Activated naive CD4-positive, alpha-beta T cell treated with anti-CD3 and anti-CD28 coated beads, Interleukin-2, amount 50 U/mL, for 24 hours (primary cell): ENCODE results near the gene PEX11A.

ENCODE experiments used
- H3K27ac Mint-ChIP-seq: one replicate; pipeline ENCODE4 v1.8.0; 2021; ENCODE audit warnings: mild to moderate bottlenecking, mixed read lengths
- H3K27me3 Mint-ChIP-seq: one replicate; pipeline ENCODE4 v1.8.0; 2021; ENCODE audit warnings: mixed read lengths
- H3K36me3 Mint-ChIP-seq: one replicate; pipeline ENCODE4 v1.8.0; 2021; ENCODE audit warnings: mixed read lengths
- H3K4me1 Mint-ChIP-seq: one replicate; pipeline ENCODE4 v1.8.0; 2021; ENCODE audit warnings: mixed read lengths
- H3K4me3 Mint-ChIP-seq: one replicate; pipeline ENCODE4 v1.8.0; 2021; ENCODE audit warnings: mild to moderate bottlenecking, mixed read lengths
- H3K9me3 Mint-ChIP-seq: one replicate; pipeline ENCODE4 v1.8.0; 2021; ENCODE audit warnings: mixed read lengths

PEX11A gene

DNA sequence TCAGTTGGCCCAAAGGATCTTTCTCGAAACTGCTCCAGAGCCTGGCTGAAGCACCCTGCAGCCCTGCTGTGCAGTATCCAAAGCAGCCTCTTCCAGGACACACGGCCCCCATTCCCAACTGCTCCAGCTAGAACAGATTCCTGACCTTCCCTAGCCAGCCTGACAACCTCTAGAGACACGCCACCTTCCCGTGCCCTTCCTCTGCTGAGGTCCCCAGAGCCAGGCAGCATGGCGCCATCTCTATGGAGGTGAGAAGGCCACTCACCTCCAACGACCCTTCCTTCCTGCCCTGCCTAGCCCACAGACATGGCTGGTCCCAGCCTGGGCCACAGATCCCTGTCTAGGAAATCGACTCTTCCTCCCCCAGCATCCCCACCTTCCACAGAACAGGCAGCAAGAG, 38.4 kb downstream of the PEX11A start:
- peaks cover 29% of the 10 kb centered on the region for H3K27me3 Mint-ChIP-seq
- no peak overlapping the region for H3K27ac Mint-ChIP-seq
- peaks cover 13% of the 10 kb centered on the region for H3K4me1 Mint-ChIP-seq
- H3K36me3 Mint-ChIP-seq = no peaks in the 10 kb centered on the region
- no peak overlapping the region for H3K4me3 Mint-ChIP-seq
- no peaks in the 10 kb centered on the region for H3K9me3 Mint-ChIP-seq

DNA sequence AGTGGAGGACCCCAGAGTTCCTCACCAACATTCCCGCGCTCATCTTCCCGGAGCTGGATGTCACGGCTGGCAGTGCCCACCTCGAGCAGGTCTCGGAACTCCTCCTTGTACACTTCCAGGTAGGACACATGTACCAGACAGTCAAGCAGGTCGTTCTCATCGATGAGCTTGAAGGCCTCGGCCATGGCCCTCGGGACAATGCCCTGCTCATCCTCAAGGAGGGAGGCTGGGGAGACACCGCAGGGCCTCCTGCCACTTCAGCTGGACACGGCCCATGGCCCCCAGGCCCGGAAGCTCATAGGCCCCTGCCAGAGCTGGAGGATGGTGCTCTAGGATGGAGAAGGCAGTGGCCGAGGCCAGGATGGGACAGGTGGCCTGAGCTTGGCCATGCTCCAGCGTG, 40.8 kb downstream of the PEX11A start:
- Mint-ChIP-seq H3K36me3 (no peaks in the 10 kb centered on the region), H3K4me1 (peaks cover 6% of the 10 kb centered on the region), H3K9me3 (no peaks in the 10 kb centered on the region), H3K4me3 (no peak overlapping the region), H3K27me3 (peaks cover 19% of the 10 kb centered on the region), H3K27ac (no peak overlapping the region)

- no peak overlapping the region for H3K4me3 Mint-ChIP-seq
- peaks cover 13% of the 10 kb centered on the region for H3K27me3 Mint-ChIP-seq
- H3K36me3 Mint-ChIP-seq = no peaks in the 10 kb centered on the region
- H3K4me1 Mint-ChIP-seq = no peaks in the 10 kb centered on the region
- no peak overlapping the region for H3K27ac Mint-ChIP-seq
- no peaks in the 10 kb centered on the region for H3K9me3 Mint-ChIP-seq
Measured at GRCh38 chr15:89649013-89649625, 41.4 kb downstream of the PEX11A start.

DNA sequence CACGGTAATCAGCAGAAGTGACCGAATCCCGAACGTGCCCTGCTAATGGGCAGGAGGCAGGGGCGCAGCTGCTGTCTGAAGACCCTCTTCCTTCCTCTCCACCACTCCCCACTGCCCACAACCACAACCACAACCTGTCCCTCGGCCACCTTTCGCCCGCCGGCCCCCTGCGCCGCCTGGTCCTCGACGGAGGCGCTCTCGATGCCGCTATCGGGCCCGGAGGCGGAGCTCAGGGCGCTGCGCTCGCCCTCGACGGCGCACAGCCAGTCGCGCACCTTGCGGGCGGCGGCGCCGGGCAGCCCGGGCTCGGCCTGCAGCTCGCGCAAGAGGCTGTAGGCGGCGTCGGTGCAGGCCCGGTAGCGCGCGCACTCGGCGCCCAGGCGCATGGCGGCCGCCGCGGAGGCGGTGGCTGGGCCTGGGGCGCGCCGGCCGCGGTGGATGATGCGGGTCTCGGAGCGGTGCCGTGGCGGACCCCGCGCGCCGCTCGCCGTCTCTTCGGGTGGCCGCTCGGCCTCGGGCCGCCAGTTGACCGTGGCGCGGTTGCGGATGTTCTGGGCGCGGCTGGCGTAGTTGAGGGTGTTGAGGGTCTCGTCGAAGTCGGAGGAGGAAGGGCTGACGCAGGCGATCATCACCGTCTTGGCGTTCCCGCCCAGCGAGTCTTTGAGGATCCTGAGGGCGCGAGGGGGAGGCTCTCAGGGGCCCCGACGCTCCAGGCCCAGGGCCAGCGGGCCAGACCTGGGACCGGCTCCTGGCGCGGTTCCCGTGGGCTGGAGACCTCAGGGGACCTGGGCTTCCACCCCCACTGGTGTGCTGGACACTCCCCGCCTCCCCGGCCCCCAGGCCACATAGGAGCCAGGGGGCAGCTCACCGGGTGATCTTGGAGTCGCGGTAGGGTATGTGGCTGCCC, 42.2 kb downstream of the PEX11A start:
- peaks cover 10% of the 10 kb centered on the region for H3K27me3 Mint-ChIP-seq

GRCh38 chr15:89647191-89647851, 43.2 kb downstream of the PEX11A start:
- no peak overlapping the region for H3K27ac Mint-ChIP-seq
- no peaks in the 10 kb centered on the region for H3K9me3 Mint-ChIP-seq
- no peaks in the 10 kb centered on the region for H3K36me3 Mint-ChIP-seq

More for the DNA sequence above, 42.2 kb downstream of the PEX11A start:
- Mint-ChIP-seq H3K4me1 (no peaks in the 10 kb centered on the region), H3K9me3 (no peaks in the 10 kb centered on the region), H3K4me3 (no peak overlapping the region), H3K27ac (no peak overlapping the region), H3K36me3 (no peaks in the 10 kb centered on the region)

DNA sequence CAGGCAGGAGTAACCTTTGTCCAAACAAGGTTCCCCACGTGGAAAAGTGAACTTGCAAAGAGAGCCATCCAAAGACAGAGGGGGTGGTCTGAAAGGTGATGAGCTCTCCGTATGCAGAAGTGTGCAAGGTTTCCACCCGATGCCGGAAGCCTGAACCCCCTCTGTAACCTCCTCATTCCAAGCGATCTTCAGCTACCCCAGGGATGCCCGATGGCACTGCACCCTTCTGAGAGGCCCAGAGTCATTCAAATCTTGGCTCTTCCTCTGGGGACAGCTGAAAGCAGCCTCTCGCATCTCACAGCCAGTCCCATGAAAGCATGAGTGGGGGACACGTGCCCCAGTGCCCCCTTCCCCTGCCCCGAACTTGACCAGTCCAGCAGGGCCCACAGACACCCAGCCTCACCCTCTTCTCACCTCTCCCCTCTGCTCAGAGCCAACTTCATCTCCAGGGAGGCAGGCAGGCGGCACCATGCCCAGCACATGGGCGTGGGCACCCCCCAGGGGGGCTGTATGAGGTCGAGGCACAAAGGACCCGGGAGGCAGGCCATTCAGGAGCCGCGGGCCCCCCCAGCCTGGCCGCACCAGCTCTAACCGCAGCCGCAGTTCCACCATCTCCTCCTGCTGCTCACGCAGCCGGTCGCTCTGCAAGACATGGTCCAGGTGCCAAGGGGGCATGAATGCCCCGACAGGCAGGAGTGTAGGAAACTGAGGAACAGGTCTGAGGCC, 44.0 kb downstream of the PEX11A start:
- Mint-ChIP-seq H3K27ac (no peak overlapping the region), H3K9me3 (no peaks in the 10 kb centered on the region), H3K4me3 (no peak overlapping the region), H3K4me1 (no peaks in the 10 kb centered on the region), H3K36me3 (no peaks in the 10 kb centered on the region), H3K27me3 (peaks cover under 1% of the 10 kb centered on the region)

More at GRCh38 chr15:89647191-89647851, 43.2 kb downstream of the PEX11A start:
- no peaks in the 10 kb centered on the region for H3K4me1 Mint-ChIP-seq
- H3K27me3 Mint-ChIP-seq = peaks cover 4% of the 10 kb centered on the region
- no peak overlapping the region for H3K4me3 Mint-ChIP-seq

GRCh38 chr15:89645680-89646079, 44.9 kb downstream of the PEX11A start:
- no peak overlapping the region for H3K4me3 Mint-ChIP-seq
- no peaks in the 10 kb centered on the region for H3K9me3 Mint-ChIP-seq
- no peaks in the 10 kb centered on the region for H3K4me1 Mint-ChIP-seq
- H3K36me3 Mint-ChIP-seq = no peaks in the 10 kb centered on the region
- H3K27ac Mint-ChIP-seq = no peak overlapping the region
- no peaks in the 10 kb centered on the region for H3K27me3 Mint-ChIP-seq

DNA sequence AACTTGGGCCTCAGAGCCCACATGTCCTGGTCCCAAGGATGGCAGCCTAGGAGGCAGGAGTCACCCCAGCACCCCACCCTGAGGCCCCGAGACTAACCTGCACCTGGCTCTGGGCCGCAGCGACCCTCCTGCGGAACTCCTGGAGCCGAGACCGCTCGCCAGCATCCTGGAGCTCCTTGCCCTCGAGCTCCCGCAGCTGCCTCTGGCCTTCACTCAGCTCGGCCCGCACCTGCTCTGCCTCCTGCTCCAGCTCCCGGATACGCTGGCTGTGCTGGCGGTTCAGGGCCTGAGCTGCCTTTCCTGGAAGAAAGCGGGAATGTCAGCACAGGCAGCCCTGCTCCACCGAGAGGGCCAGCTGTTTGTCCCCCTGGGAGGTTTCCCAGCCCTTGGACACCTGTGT, 48.4 kb downstream of the PEX11A start:
- Mint-ChIP-seq H3K36me3 (no peaks in the 10 kb centered on the region), H3K27ac (no peak overlapping the region), H3K9me3 (no peaks in the 10 kb centered on the region), H3K27me3 (no peaks in the 10 kb centered on the region), H3K4me1 (no peaks in the 10 kb centered on the region), H3K4me3 (no peak overlapping the region)

GRCh38 chr15:89641053-89641452, 49.5 kb downstream of the PEX11A start:
- Mint-ChIP-seq H3K4me3 (no peak overlapping the region), H3K36me3 (no peaks in the 10 kb centered on the region), H3K27ac (no peak overlapping the region), H3K4me1 (no peaks in the 10 kb centered on the region), H3K9me3 (no peaks in the 10 kb centered on the region), H3K27me3 (no peaks in the 10 kb centered on the region)

- Mint-ChIP-seq H3K4me3 (no peak overlapping the region), H3K9me3 (no peaks in the 10 kb centered on the region), H3K27ac (no peak overlapping the region), H3K27me3 (no peaks in the 10 kb centered on the region), H3K4me1 (no peaks in the 10 kb centered on the region), H3K36me3 (peaks cover 1% of the 10 kb centered on the region)
Measured at GRCh38 chr15:89640245-89640644, 50.3 kb downstream of the PEX11A start.

DNA sequence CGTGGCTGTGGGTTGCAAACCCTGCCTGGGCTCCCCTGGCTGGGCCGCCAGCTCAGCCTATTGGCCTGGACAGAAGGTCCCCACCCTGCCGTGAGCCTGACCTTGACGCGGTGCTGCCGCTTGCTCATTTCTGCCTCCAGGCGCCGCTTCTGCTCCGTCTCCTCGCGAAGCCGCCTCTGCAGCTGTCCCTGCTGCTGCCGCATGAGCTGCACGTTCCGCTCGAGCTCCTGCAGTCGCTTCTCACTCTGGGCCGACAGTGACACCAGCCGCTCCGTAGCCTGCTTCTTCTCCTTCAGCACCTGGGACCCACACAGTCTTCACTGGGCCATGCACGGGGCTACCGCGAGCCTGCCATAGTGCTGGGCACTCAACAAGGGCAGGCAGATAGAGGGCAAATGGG, 57.0 kb downstream of the PEX11A start:
- H3K27me3 Mint-ChIP-seq = no peaks in the 10 kb centered on the region
- H3K9me3 Mint-ChIP-seq = no peaks in the 10 kb centered on the region
- H3K27ac Mint-ChIP-seq = no peak overlapping the region
- no peak overlapping the region for H3K4me3 Mint-ChIP-seq
- H3K36me3 Mint-ChIP-seq = peaks cover 4% of the 10 kb centered on the region
- H3K4me1 Mint-ChIP-seq = no peaks in the 10 kb centered on the region

GRCh38 chr15:89632563-89633430, 57.8 kb downstream of the PEX11A start:
- Mint-ChIP-seq H3K9me3 (no peaks in the 10 kb centered on the region), H3K4me3 (no peak overlapping the region), H3K36me3 (peaks cover 4% of the 10 kb centered on the region), H3K4me1 (no peaks in the 10 kb centered on the region), H3K27ac (no peak overlapping the region), H3K27me3 (no peaks in the 10 kb centered on the region)

DNA sequence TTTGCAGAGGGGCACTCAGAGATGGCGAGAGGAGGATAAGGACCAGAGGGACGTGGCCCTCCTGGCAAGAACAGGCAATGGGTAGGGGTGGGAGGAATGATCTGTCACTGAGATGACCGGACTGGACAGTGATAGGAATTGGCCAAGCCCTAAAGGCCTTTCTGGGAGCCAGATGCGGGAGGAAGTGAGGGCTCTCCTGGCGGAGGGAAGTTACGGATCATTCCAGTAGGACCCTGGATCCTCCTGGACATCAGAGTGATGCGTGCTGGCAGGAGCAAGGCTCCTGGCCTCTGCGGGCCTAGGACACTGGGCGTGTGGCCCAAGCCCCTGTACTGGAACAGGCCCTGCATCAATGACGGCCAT, 58.7 kb downstream of the PEX11A start:
- H3K36me3 Mint-ChIP-seq = peaks cover 4% of the 10 kb centered on the region
- H3K9me3 Mint-ChIP-seq = no peaks in the 10 kb centered on the region
- no peak overlapping the region for H3K27ac Mint-ChIP-seq
- H3K27me3 Mint-ChIP-seq = no peaks in the 10 kb centered on the region
- H3K4me1 Mint-ChIP-seq = no peaks in the 10 kb centered on the region
- H3K4me3 Mint-ChIP-seq = no peak overlapping the region
